ENCODE data around the gene CASD1.

Gene CASD1

GRCh38 chr7:94509264-94509886, at the start of gene CASD1:
CASD1 (plus strand) TSS chr7:94509809; CDS start chr7:94510085, 276 bp downstream.
- H3K4me3 ChIP-seq (ENCODE audit: low read depth, low read length) = peak within 1 kb of the TSS; percentile 92
- peak; percentile 80 for DNase-seq (ENCODE audit: low read depth)
- TF ChIP-seq CTCF (IDR thresholded peaks at IDR 0.05; ENCODE audit: insufficient read depth, low read depth, low read length, missing control alignments) = no peak

GRCh38 chr7:94466516-94466915, 43.1 kb upstream of the CASD1 start:
- TF ChIP-seq CTCF (IDR thresholded peaks at IDR 0.05; ENCODE audit: insufficient read depth, low read depth, low read length, missing control alignments) = no peak
- no peak for DNase-seq (ENCODE audit: low read depth)
- H3K4me3 ChIP-seq (ENCODE audit: low read depth, low read length) = no peak overlapping the region

- DNase-seq (ENCODE audit: low read depth) = no peak
- TF ChIP-seq CTCF (IDR thresholded peaks at IDR 0.05; ENCODE audit: insufficient read depth, low read depth, low read length, missing control alignments) = no peak
- no peak overlapping the region for H3K4me3 ChIP-seq (ENCODE audit: low read depth, low read length)
Observed at GRCh38 chr7:94471604-94472003, 38.0 kb upstream of the CASD1 start.

GRCh38 chr7:94472608-94473007, 37.0 kb upstream of the CASD1 start:
- H3K4me3 ChIP-seq (ENCODE audit: low read depth, low read length) = no peak overlapping the region
- no peak for DNase-seq (ENCODE audit: low read depth)
- no peak for TF ChIP-seq CTCF (IDR thresholded peaks at IDR 0.05; ENCODE audit: insufficient read depth, low read depth, low read length, missing control alignments)

GRCh38 chr7:94476251-94476840, 33.3 kb upstream of the CASD1 start:
- H3K4me3 ChIP-seq (ENCODE audit: low read depth, low read length) = no peak overlapping the region
- DNase-seq (ENCODE audit: low read depth) = no peak
- no peak for TF ChIP-seq CTCF (IDR thresholded peaks at IDR 0.05; ENCODE audit: insufficient read depth, low read depth, low read length, missing control alignments)

- no peak overlapping the region for H3K4me3 ChIP-seq (ENCODE audit: low read depth, low read length)
- TF ChIP-seq CTCF (IDR thresholded peaks at IDR 0.05; ENCODE audit: insufficient read depth, low read depth, low read length, missing control alignments) = no peak
- DNase-seq (ENCODE audit: low read depth) = no peak
Observed at GRCh38 chr7:94477878-94478277, 31.7 kb upstream of the CASD1 start.

All from GM12865 (cell line).